IMR-90 (cell line): Measurements from ENCODE around the gene C1orf87. TPM values are rescaled to one million over a fixed set of nuclear protein-coding genes. Genes with fewer than 3 reads are reported as not detected.

Experiments
- ATAC-seq: fragments of 200-7000 bp; cut with Tn5 transposase; 2 replicates; pipeline ENCODE4 v1.9.1; 2020; ENCODE audit warnings: low read depth, mild to moderate bottlenecking, moderate library complexity
- BruUV-seq: library from RNA; stranded (reverse); fragments of 400-500 nt; replicated peaks from 2 replicates; lab custom pipeline; 2021; lab: Mats Ljungman, UMichigan
- CTCF ChIA-PET: fragments of 300-600 bp; formaldehyde crosslinking; extraction: SDS; loops from one replicate; lab custom pipeline; 2021; ENCODE audit warnings: antibody characterized with exemption; lab: Yijun Ruan, JAX
- POLR2A ChIA-PET: fragments of 300-600 bp; sonication (Branson Sonifier 250); formaldehyde crosslinking; loops from one replicate; lab custom pipeline; 2022; ENCODE audit warnings: antibody characterized with exemption; ENCODE audit not compliant: unreplicated experiment; lab: Charles Lee
- DNase-seq: peaks from one replicate; pipeline ENCODE4 v3.0.0; 2013
- H2AFZ ChIP-seq: replicated peaks from 2 replicates; pipeline ENCODE3; 2013; ENCODE audit warnings: low read length, mild to moderate bottlenecking; ENCODE audit not compliant: poor library complexity
- H2AK5ac ChIP-seq: 2 replicates; pipeline ENCODE4 v1.6.1; 2013; ENCODE audit warnings: low read depth, low read length, inconsistent platforms
- H2AK9ac ChIP-seq: replicated peaks from 2 replicates; pipeline ENCODE3; 2013; ENCODE audit warnings: mild to moderate bottlenecking, low read depth, low read length, moderate library complexity; ENCODE audit not compliant: poor library complexity
- H2BK120ac ChIP-seq: 2 replicates; pipeline ENCODE4 v1.6.1; 2013; ENCODE audit warnings: low read depth, low read length, inconsistent platforms
- H2BK15ac ChIP-seq: 3 replicates; pipeline ENCODE4 v1.6.1; 2013; ENCODE audit warnings: low read depth, low read length, inconsistent platforms
- H2BK20ac ChIP-seq: 2 replicates; pipeline ENCODE4 v1.6.1; 2013; ENCODE audit warnings: low read depth, mild to moderate bottlenecking, inconsistent platforms, low read length, moderate library complexity
- H2BK5ac ChIP-seq: 2 replicates; pipeline ENCODE4 v1.6.1; 2013; ENCODE audit warnings: mild to moderate bottlenecking, low read depth, low read length, inconsistent platforms; ENCODE audit not compliant: poor library complexity, severe bottlenecking
- H3K14ac ChIP-seq: replicated peaks from 2 replicates; pipeline ENCODE4 v1.6.1; 2013; ENCODE audit warnings: low read depth, low read length, inconsistent platforms
- H3K18ac ChIP-seq: 2 replicates; pipeline ENCODE4 v1.6.1; 2013; ENCODE audit warnings: low read depth, low read length, control low read depth
- H3K23ac ChIP-seq: 2 replicates; pipeline ENCODE4 v1.6.1; 2013; ENCODE audit warnings: low read depth, low read length, inconsistent platforms
- H3K27ac ChIP-seq: 2 replicates; pipeline ENCODE4 v1.5.1; 2013; ENCODE audit warnings: mild to moderate bottlenecking, control low read depth, low read length; ENCODE audit not compliant: insufficient read depth
- H3K27me3 ChIP-seq: 2 replicates; pipeline ENCODE4 v1.6.1; 2013; ENCODE audit warnings: low read length; ENCODE audit not compliant: control insufficient read depth, insufficient read depth
- H3K36me3 ChIP-seq: 2 replicates; pipeline ENCODE4 v1.6.1; 2013; ENCODE audit warnings: low read length, mixed read lengths; ENCODE audit not compliant: control insufficient read depth, insufficient read depth
- H3K4ac ChIP-seq: 2 replicates; pipeline ENCODE4 v1.6.1; 2013; ENCODE audit warnings: low read depth, low read length, inconsistent platforms
- H3K4me1 ChIP-seq: 2 replicates; pipeline ENCODE4 v1.6.1; 2013; ENCODE audit warnings: low read length, mixed read lengths; ENCODE audit not compliant: control insufficient read depth, insufficient read depth
- H3K4me2 ChIP-seq: 2 replicates; pipeline ENCODE4 v1.6.1; 2013; ENCODE audit warnings: low read depth, mild to moderate bottlenecking, control low read depth, low read length, moderate library complexity
- H3K4me3 ChIP-seq: 2 replicates; pipeline ENCODE4 v1.5.1; 2013; ENCODE audit warnings: low read depth, mild to moderate bottlenecking, control low read depth, low read length, moderate library complexity; ENCODE audit not compliant: insufficient read depth
- H3K56ac ChIP-seq: 2 replicates; pipeline ENCODE4 v1.6.1; 2013; ENCODE audit warnings: low read length, inconsistent platforms; ENCODE audit not compliant: insufficient read depth; ENCODE audit errors: extremely low read depth
- H3K79me1 ChIP-seq, 2 experiments: 2 replicates each; pipeline ENCODE4 v1.6.1; 2013; ENCODE audit warnings: low read length in 2 of 2, inconsistent platforms in 1 of 2, low read depth in 1 of 2
- H3K9ac ChIP-seq: 2 replicates; pipeline ENCODE4 v1.6.1; 2013; ENCODE audit warnings: low read depth, low read length, control low read depth
- H3K9me1 ChIP-seq: 2 replicates; pipeline ENCODE4 v1.6.1; 2013; ENCODE audit warnings: low read length, inconsistent platforms; ENCODE audit not compliant: insufficient read depth
- H3K9me3 ChIP-seq: 2 replicates; pipeline ENCODE4 v1.6.1; 2013; ENCODE audit warnings: low read length; ENCODE audit not compliant: control insufficient read depth, insufficient read depth
- H4K20me1 ChIP-seq: 2 replicates; pipeline ENCODE4 v1.6.1; 2013; ENCODE audit warnings: low read length, inconsistent platforms; ENCODE audit not compliant: insufficient read depth
- H4K5ac ChIP-seq: 2 replicates; pipeline ENCODE4 v1.6.1; 2013; ENCODE audit warnings: mild to moderate bottlenecking, low read depth, low read length, control low read depth
- H4K8ac ChIP-seq, 2 experiments: 2 replicates each; pipeline ENCODE4 v1.6.1; 2013; ENCODE audit warnings: low read depth in 2 of 2, low read length in 2 of 2, control low read depth in 1 of 2, inconsistent platforms in 1 of 2
- H4K91ac ChIP-seq: 2 replicates; pipeline ENCODE4 v1.6.1; 2013; ENCODE audit warnings: low read depth, low read length, inconsistent platforms; ENCODE audit not compliant: insufficient read depth
- BHLHE40 ChIP-seq: fragments of 150-350 bp; IDR thresholded peaks from 2 replicates; pipeline ENCODE4 v1.6.1; 2016; ENCODE audit warnings: mild to moderate bottlenecking, low read depth, low read length
- CEBPB ChIP-seq: IDR thresholded peaks from 2 replicates; pipeline ENCODE4 v1.6.1; 2012; ENCODE audit warnings: low read depth, low read length, improper control_type of control experiment
- CHD1 ChIP-seq: IDR thresholded peaks from 2 replicates; pipeline ENCODE4 v1.6.1; 2012; ENCODE audit warnings: low read depth, low read length, improper control_type of control experiment
- ELK1 ChIP-seq: fragments of 150-350 bp; IDR thresholded peaks from 2 replicates; pipeline ENCODE4 v1.6.1; 2016; ENCODE audit warnings: low read depth, mild to moderate bottlenecking, low read length, moderate library complexity, borderline replicate concordance
- FOS ChIP-seq: fragments of 150-350 bp; IDR thresholded peaks from 2 replicates; pipeline ENCODE4 v1.6.1; 2016; ENCODE audit warnings: low read depth, low read length
- MAFK ChIP-seq: IDR thresholded peaks from 2 replicates; pipeline ENCODE4 v1.6.1; 2012; ENCODE audit warnings: low read depth, low read length, improper control_type of control experiment
- MAZ ChIP-seq: IDR thresholded peaks from 2 replicates; pipeline ENCODE4 v1.6.1; 2012; ENCODE audit warnings: low read depth, mild to moderate bottlenecking, low read length, improper control_type of control experiment, moderate library complexity, borderline replicate concordance
- MXI1 ChIP-seq: IDR thresholded peaks from 2 replicates; pipeline ENCODE4 v1.6.1; 2012; ENCODE audit warnings: low read depth, mild to moderate bottlenecking, low read length, moderate library complexity, borderline replicate concordance
- NFE2L2 ChIP-seq: fragments of 150-350 bp; IDR thresholded peaks from 2 replicates; pipeline ENCODE4 v1.6.1; 2016; ENCODE audit warnings: low read depth, mild to moderate bottlenecking, low read length
- POLR2A ChIP-seq: IDR thresholded peaks from 2 replicates; pipeline ENCODE4 v1.6.1; 2012; ENCODE audit warnings: mild to moderate bottlenecking, low read depth, low read length
- RCOR1 ChIP-seq: IDR thresholded peaks from 2 replicates; pipeline ENCODE4 v1.6.1; 2012; ENCODE audit warnings: mild to moderate bottlenecking, low read length, improper control_type of control experiment; ENCODE audit not compliant: insufficient replicate concordance
- SMC3 ChIP-seq: fragments of 150-350 bp; IDR thresholded peaks from 2 replicates; pipeline ENCODE4 v1.6.1; 2016; ENCODE audit warnings: low read depth, mild to moderate bottlenecking, antibody characterized with exemption, low read length, moderate library complexity
- USF2 ChIP-seq: fragments of 150-350 bp; IDR thresholded peaks from 2 replicates; pipeline ENCODE4 v1.6.1; 2017; ENCODE audit warnings: mild to moderate bottlenecking, antibody characterized with exemption, low read length, low read depth
- WGBS, 2 experiments: methylation state at CpG; one replicate each; pipeline versions ENCODE4 v1.1.5 to v1.1.7; 2013; ENCODE audit warnings: missing lambda C conversion rate in 2 of 2; ENCODE audit not compliant: insufficient read length in 1 of 2; ENCODE audit errors: extremely low coverage in 2 of 2; 5-methylcytosine and 5-hydroxymethylcytosine counted together
- dilution Hi-C: fragments of 300-500 bp; cut with HindIII; formaldehyde crosslinking; loops from one replicate; pipeline ENCODE4 v1.14.3; 2018; ENCODE audit warnings: low sequenced_read_pairs; ENCODE audit not compliant: unreplicated experiment
- in situ Hi-C: fragments of 300-500 bp; cut with MboI; formaldehyde crosslinking; loops from 3 replicates; pipeline ENCODE4 v1.14.3; 2019; ENCODE audit warnings: low sequenced_read_pairs, inconsistent platforms, mixed read lengths
- intact Hi-C: fragments of 100-400 bp; cut with micrococcal nuclease; formaldehyde crosslinking; loops from 2 replicates; pipeline ENCODE4 v1.10.0; 2022
- polyA plus RNA-seq, 3 experiments: library from polyadenylated mRNA; depleted of rRNA; stranded (reverse); fragments of >200 nt; gene quantifications; 2 replicates each; pipeline ENCODE4 v1.2.3, GENCODE V29; 2012; ENCODE audit warnings: low replicate concordance in 1 of 3
- total RNA-seq: library from RNA; depleted of rRNA; stranded (reverse); fragments of >200 nt; gene quantifications from 2 replicates; pipeline ENCODE4 v1.2.3, GENCODE V29; 2012

The C1orf87 gene
- total and polyA plus RNA-seq, 2 of the 4 experiments (the other 2 are of a cell fraction), result not detected

GRCh38 chr1:60113596-60113995 lies 40.0 kb upstream of the C1orf87 start:
- no CpG with 5 or more reads among the region's 1 CpG for WGBS, 2 experiments
- Histone ChIP-seq H4K91ac (no peak overlapping the region), H2BK120ac (no peak overlapping the region), H3K27me3 (no peaks in the 10 kb centered on the region), H3K9me1 (no peaks in the 10 kb centered on the region), H3K4me2 (no peak overlapping the region), H2BK20ac (no peak overlapping the region), H4K8ac (no peak overlapping the region), H2AK9ac (no peak overlapping the region), H2BK5ac (no peak overlapping the region), H3K4me1 (no peaks in the 10 kb centered on the region), H3K27ac (no peak overlapping the region), H3K9ac (no peak overlapping the region), H3K79me1 (no peaks in the 10 kb centered on the region), H3K4ac (no peak overlapping the region), H3K9me3 (no peaks in the 10 kb centered on the region), H2AK5ac (no peak overlapping the region), H3K56ac (no peak overlapping the region), H3K4me3 (no peak overlapping the region), H3K36me3 (no peaks in the 10 kb centered on the region), H2AFZ (no peak overlapping the region), H4K20me1 (no peaks in the 10 kb centered on the region), H3K18ac (no peak overlapping the region), H4K5ac (no peak overlapping the region), H2BK15ac (no peak overlapping the region), H3K23ac (no peak overlapping the region), H3K14ac (no peak overlapping the region)
- in situ Hi-C loops (no loop called here), intact Hi-C loops (no loop called here), dilution Hi-C loops (no loop called here)
- ATAC-seq, result no peak
- no peak for DNase-seq
- ChIA-PET CTCF (interaction anchor here (0.5 to 1.0 kb wide), 4 partner anchors 13 to 735 kb away, joined by 3 to 4 read pairs (median 4); no protein-coding TSS in a partner anchor), POLR2A (no interaction called here)
- TF ChIP-seq BHLHE40 (no peak), CHD1 (no peak), POLR2A (no peak), USF2 (no peak), FOS (no peak), SMC3 (no peak), MXI1 (no peak), ELK1 (no peak), CEBPB (no peak), NFE2L2 (no peak), MAFK (no peak), RCOR1 (no peak), MAZ (no peak)
- no TSS peak for BruUV-seq
